ENCODE measurements around the gene CECR2. TPM values are rescaled to one million over a fixed set of nuclear protein-coding genes. Genes with fewer than 3 reads are reported as not detected.

Gene CECR2
- total RNA-seq, 1 experiment from 2014 or later, result 154 TPM

GRCh38 chr22:17492247-17492646 is 123.0 kb downstream of the CECR2 start:
- no peaks in the 10 kb centered on the region for H3K27me3 Mint-ChIP-seq (ENCODE audit: low read depth)
- Histone ChIP-seq H2BK5ac (ENCODE audit: insufficient read length, low read length) (no peak overlapping the region), H3K56ac (ENCODE audit: insufficient read length, low read depth, low read length) (no peak overlapping the region), H4K5ac (ENCODE audit: insufficient read length, low read depth, low read length) (no peak overlapping the region), H3K9ac (ENCODE audit: extremely low read depth, insufficient read length, low read length) (no peak overlapping the region), H2BK120ac (ENCODE audit: low read depth, low read length, poor library complexity, severe bottlenecking) (no peak overlapping the region), H3K23me2 (ENCODE audit: insufficient read length, low read depth, low read length, poor library complexity, severe bottlenecking) (no peaks in the 10 kb centered on the region), H3K18ac (ENCODE audit: insufficient read length, low read depth, low read length) (no peak overlapping the region), H3K4me1 (ENCODE audit: insufficient read depth, low read length) (peaks cover 12% of the 10 kb centered on the region; the same call in 1 of the 2 replicates), H2BK15ac (ENCODE audit: low read depth, low read length) (no peak overlapping the region), H3K9me3 (ENCODE audit: control insufficient read depth, low read depth, low read length) (no peaks in the 10 kb centered on the region), H3K4me2 (ENCODE audit: insufficient read depth, insufficient read length, low read length) (no peak overlapping the region), H2BK20ac (ENCODE audit: low read depth, low read length, poor library complexity, severe bottlenecking) (no peak overlapping the region), H3K14ac (ENCODE audit: insufficient read depth, low read length) (no peak overlapping the region), H2AFZ (ENCODE audit: low read length) (no peak overlapping the region), H3K27me3 (ENCODE audit: insufficient read depth, low read length) (no peaks in the 10 kb centered on the region), H4K8ac (replicated peaks; ENCODE audit: insufficient read length, low read depth, low read length) (no peak overlapping the region), H2AK5ac (ENCODE audit: insufficient read length, low read length) (no peak overlapping the region), H3K79me2 (ENCODE audit: insufficient read depth, low read length) (peaks cover 19% of the 10 kb centered on the region), H3K23ac (ENCODE audit: insufficient read length, low read depth, low read length) (no peak overlapping the region), H4K91ac (ENCODE audit: insufficient read length, low read depth, low read length) (no peak overlapping the region), H4K20me1 (ENCODE audit: control insufficient read depth, insufficient read depth, insufficient read length) (no peaks in the 10 kb centered on the region), H3K4ac (ENCODE audit: low read depth, low read length) (no peak overlapping the region), H3K79me1 (ENCODE audit: insufficient read depth, low read depth, low read length, poor library complexity, severe bottlenecking) (peaks cover 14% of the 10 kb centered on the region), H3K27ac (ENCODE audit: insufficient read length, low read depth, low read length) (peak overlapping the region; percentile 36), H3T11ph (ENCODE audit: low read length) (no peak overlapping the region), H2BK12ac (ENCODE audit: insufficient read length, low read depth, low read length) (no peak overlapping the region)
- peaks cover 18 to 44% (median 43%) of the 10 kb centered on the region in 3 experiments for H3K36me3 Mint-ChIP-seq (ENCODE audit: insufficient read depth in 1 of 3, low read depth in 3 of 3)
- TF ChIP-seq CTCF (conservative IDR thresholded peaks at IDR 0.05), result no peak
- no peak overlapping the region for H3K4me3 Mint-ChIP-seq
- no CpG with 5 or more reads among the region's 3 CpGs for WGBS (ENCODE audit: extremely low coverage, insufficient read length, low lambda C conversion rate)
- peak overlapping the region; percentile 20 to 92 (median 88); a peak in 5 of 7 replicates for H3K27ac Mint-ChIP-seq
- DNase-seq, result no peak
- no peaks in the 10 kb centered on the region for H3K9me3 Mint-ChIP-seq
- peaks cover 43 to 46% of the 10 kb centered on the region in 2 experiments for H3K4me1 Mint-ChIP-seq
